NCI-H526 treated with DMSO at 0.1 percent for 48 hours (cell line): ENCODE data around the gene SRRD.

Experiments
- DNase-seq: peaks from one replicate; lab custom pipeline; 2025; lab: John Stamatoyannopoulos, UW

Gene SRRD

GRCh38 chr22:26453216-26453615 lies 30.5 kb upstream of the SRRD start:
- DNase-seq, result no peak

GRCh38 chr22:26453812-26454500 lies 29.7 kb upstream of the SRRD start:
- no peak for DNase-seq

GRCh38 chr22:26457661-26458272 lies 25.9 kb upstream of the SRRD start:
- DNase-seq, result no peak

- no peak for DNase-seq
Observed at GRCh38 chr22:26460202-26460601, 23.5 kb upstream of the SRRD start.

GRCh38 chr22:26461188-26461810 lies 22.4 kb upstream of the SRRD start:
- peak; percentile 5 for DNase-seq

GRCh38 chr22:26462051-26462450 lies 21.6 kb upstream of the SRRD start:
- DNase-seq, result no peak

- no peak for DNase-seq
Observed at GRCh38 chr22:26462641-26463040, 21.0 kb upstream of the SRRD start.

GRCh38 chr22:26463101-26463661 lies 20.5 kb upstream of the SRRD start:
- no peak for DNase-seq

- DNase-seq, result no peak
Observed at GRCh38 chr22:26463688-26464087, 20.0 kb upstream of the SRRD start.

GRCh38 chr22:26464312-26464711 lies 19.4 kb upstream of the SRRD start:
- no peak for DNase-seq

GRCh38 chr22:26466196-26466595 lies 17.5 kb upstream of the SRRD start:
- no peak for DNase-seq

- DNase-seq, result no peak
Observed at GRCh38 chr22:26470807-26471206, 12.9 kb upstream of the SRRD start.

- no peak for DNase-seq
Observed at GRCh38 chr22:26471522-26471921, 12.2 kb upstream of the SRRD start.

- no peak for DNase-seq
Observed at GRCh38 chr22:26474682-26475081, 9.0 kb upstream of the SRRD start.

GRCh38 chr22:26476705-26477340 lies 6.9 kb upstream of the SRRD start:
- no peak for DNase-seq

- no peak for DNase-seq
Observed at GRCh38 chr22:26477341-26477731, 6.3 kb upstream of the SRRD start.

- DNase-seq, result no peak
Observed at GRCh38 chr22:26479043-26479791, 4.5 kb upstream of the SRRD start.

GRCh38 chr22:26479792-26480610 lies 3.7 kb upstream of the SRRD start:
- no peak for DNase-seq

GRCh38 chr22:26480611-26480932 lies 3.1 kb upstream of the SRRD start:
- DNase-seq, result no peak

- DNase-seq, result no peak
Observed at GRCh38 chr22:26481112-26481693, 2.5 kb upstream of the SRRD start.

GRCh38 chr22:26481694-26482093 lies 2.0 kb upstream of the SRRD start:
- no peak for DNase-seq
